GM12875 (cell line): Measurements from ENCODE around the gene ADISSP.

Experiments
- H3K4me3 ChIP-seq: one replicate; pipeline ENCODE4 v1.5.1; 2011; ENCODE audit warnings: low read depth, low read length, control low read depth
- TF ChIP-seq, protein P1 (sequence below): IDR thresholded peaks from 2 replicates; pipeline ENCODE4 v1.5.1; 2011; ENCODE audit warnings: low read depth, mild to moderate bottlenecking, control low read depth, inconsistent platforms, low read length, moderate library complexity, borderline replicate concordance; ENCODE audit not compliant: insufficient read depth

Gene ADISSP

DNA sequence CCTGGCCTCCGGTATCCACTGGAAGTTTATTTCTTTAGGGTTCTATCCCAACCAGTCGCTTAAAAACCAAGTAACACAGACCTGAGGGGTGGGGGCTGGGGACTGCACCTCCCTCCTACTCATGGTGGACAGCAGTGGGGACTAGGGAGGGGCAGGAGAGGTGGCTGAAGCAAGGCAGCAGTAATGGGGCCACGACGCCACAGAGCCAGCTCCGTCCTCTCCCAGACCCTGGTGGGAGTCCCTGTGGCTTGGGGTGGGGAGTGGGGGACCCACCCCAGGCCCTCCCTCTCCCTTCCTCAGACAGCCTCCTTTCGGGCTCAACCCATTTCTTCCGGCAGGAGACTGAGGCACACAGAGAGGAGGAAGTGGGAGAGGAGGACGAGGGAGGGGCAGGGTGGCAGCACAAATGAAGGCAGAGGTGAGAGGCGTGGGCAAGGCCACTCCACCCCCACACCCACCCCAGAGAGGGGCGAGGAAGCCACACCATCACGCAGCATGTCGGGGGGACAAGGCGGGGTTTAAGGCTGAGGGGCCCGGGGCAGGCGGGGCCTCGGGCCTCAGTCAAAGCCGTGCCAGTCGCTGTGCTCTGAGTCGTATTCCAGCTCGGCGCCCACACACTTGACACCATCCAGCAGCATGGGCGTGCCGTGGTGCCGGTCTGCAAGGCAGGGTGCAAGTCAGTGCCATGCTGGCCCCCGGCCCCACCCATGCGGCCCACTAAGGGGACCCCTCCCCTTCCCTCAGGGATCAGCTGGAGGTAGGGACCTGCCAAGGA is 13.9 kb downstream of the ADISSP start:
- TF ChIP-seq, protein P1, sequence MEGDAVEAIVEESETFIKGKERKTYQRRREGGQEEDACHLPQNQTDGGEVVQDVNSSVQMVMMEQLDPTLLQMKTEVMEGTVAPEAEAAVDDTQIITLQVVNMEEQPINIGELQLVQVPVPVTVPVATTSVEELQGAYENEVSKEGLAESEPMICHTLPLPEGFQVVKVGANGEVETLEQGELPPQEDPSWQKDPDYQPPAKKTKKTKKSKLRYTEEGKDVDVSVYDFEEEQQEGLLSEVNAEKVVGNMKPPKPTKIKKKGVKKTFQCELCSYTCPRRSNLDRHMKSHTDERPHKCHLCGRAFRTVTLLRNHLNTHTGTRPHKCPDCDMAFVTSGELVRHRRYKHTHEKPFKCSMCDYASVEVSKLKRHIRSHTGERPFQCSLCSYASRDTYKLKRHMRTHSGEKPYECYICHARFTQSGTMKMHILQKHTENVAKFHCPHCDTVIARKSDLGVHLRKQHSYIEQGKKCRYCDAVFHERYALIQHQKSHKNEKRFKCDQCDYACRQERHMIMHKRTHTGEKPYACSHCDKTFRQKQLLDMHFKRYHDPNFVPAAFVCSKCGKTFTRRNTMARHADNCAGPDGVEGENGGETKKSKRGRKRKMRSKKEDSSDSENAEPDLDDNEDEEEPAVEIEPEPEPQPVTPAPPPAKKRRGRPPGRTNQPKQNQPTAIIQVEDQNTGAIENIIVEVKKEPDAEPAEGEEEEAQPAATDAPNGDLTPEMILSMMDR: no peak
- no peak overlapping the region for H3K4me3 ChIP-seq

DNA sequence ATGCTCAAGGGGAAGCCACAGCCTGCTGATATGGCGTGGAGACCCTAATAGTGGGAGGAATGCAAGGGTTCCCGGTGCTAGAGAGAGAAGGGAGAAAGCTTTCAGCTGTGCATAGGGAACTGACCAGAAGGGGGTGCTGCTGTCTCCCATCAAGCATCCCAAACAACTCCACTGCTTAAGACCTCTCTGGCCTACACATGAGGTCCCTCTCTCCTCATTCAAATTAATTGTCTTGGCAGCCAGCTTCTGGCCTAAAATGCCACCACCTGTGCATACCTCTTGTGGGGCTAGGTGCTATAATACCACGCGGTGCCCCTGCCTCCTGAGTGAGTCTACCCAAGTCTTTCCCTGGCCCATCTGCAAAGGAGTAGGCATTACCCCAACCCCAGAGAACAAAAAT is 14.5 kb downstream of the ADISSP start:
- H3K4me3 ChIP-seq: no peak overlapping the region
- TF ChIP-seq, protein P1: peak; percentile 89

DNA sequence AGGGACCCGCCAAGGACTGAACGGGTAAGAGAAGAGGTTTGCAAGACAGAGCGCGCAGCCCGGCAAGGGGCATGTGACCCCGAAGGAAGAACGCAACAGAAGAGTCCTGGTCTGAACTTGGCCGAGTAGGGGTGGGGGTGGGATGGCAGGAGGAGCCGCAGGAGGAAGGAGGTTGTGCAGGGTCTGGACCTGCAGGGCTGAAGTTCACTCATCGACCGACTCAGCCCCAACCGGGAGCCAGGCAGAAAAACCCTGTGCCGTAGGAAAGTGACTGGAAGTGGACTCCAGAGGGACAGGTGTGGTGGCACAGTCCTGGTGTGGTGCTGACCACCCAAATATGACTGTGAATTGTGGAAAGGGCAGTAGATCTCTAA is 15.2 kb downstream of the ADISSP start:
- H3K4me3 ChIP-seq: no peak overlapping the region
- TF ChIP-seq, protein P1: no peak

DNA sequence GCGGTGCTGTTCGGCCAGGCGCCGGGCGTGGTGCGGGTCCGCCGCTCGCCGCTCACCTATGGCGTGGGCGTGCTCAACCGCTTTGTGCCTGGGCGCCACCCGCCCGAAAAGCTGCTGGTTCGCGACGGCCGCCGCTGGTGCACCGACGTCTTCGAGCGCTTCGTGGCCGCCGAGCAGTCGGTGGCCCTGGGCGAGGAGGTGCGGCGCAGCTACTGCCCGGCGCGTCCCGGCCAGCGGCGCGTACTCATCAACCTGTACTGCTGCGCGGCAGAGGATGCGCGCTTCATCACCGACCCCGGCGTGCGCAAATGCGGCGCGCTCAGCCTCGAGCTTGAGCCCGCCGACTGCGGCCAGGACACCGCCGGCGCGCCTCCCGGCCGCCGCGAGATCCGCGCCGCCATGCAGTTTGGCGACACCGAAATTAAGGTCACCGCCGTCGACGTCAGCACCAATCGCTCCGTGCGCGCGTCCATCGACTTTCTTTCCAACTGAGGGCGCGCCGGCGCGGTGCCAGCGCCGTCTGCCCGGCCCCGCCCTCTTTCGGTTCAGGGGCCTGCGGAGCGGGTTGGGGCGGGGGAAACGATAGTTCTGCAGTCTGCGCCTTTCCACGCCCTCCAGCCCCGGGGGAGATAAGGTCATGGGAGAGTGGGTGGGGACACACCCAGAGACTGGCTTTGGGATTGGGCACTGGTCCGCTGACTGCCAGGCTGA is 15.7 kb downstream of the ADISSP start:
- TF ChIP-seq, protein P1: no peak

DNA sequence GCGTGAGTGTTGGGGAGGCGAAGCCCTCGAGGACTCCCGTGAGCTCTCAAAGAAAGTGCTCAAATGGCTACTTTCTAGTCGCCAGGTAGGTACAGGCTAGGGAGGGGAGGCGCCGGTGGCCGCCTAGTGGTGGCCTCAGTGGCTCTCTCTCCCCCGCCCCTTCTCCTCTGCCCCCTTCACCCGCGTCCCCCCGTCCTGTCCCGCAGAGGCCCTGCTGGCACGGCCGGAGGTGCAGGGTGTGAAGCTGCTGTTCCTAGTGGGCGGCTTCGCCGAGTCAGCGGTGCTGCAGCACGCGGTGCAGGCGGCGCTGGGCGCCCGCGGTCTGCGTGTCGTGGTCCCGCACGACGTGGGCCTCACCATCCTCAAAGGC is 16.3 kb downstream of the ADISSP start:
- TF ChIP-seq, protein P1: no peak
- no peak overlapping the region for H3K4me3 ChIP-seq

More for the DNA sequence above, 15.7 kb downstream of the ADISSP start:
- H3K4me3 ChIP-seq: no peak overlapping the region

DNA sequence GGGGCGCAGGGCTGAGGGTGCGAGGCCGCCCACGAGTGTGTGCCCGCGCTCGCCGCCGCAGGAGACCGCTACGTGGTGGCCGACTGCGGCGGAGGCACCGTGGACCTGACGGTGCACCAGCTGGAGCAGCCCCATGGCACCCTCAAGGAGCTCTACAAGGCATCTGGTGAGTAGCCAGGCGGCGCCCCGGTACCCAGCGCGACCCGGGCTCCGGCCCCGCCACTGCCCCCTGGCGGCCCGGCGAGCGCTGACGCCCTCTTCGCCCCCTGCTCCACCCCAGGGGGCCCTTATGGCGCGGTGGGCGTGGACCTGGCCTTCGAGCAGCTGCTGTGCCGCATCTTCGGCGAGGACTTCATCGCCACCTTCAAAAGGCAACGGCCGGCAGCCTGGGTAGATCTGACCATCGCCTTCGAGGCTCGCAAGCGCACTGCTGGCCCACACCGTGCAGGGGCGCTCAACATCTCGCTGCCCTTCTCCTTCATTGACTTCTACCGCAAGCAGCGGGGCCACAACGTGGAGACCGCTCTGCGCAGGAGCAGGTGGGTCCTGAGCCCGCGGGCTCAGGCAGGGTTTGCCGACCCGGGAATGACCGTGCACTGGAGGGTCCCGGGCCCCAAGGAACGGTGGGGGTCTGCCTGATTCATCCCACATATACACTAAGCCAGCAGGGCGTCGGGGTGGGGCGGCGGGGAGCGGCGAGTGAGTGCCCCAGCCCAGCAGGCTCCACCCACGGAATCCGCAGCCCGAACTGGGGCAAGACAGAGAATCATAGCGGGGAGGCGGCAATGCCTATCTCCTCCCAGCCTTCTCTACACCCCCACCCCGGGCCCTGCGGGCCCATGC is 17.6 kb downstream of the ADISSP start:
- TF ChIP-seq, protein P1: peak; percentile 89
- no peak overlapping the region for H3K4me3 ChIP-seq
